Measurements from ENCODE around the gene EP300. TPM values are rescaled to one million over a fixed set of nuclear protein-coding genes. Genes with fewer than 3 reads are reported as not detected.
"Not testable (repeated sequence)": the region's sequence is repeated elsewhere in the genome, so short reads cannot be mapped to it uniquely, and the experiment has no call there.

The EP300 gene
- total RNA-seq, 1 donor from 2014 or later: 73.7 TPM

- TF ChIP-seq CTCF (IDR thresholded peaks at IDR 0.05): no peak
- no peaks in the 10 kb centered on the region for H3K9me3 ChIP-seq
- ATAC-seq: no peak
- no peak overlapping the region for H3K27ac ChIP-seq
- no peak for DNase-seq
- no peaks in the 10 kb centered on the region for H3K27me3 ChIP-seq (ENCODE audit: low read depth)
- H3K4me1 ChIP-seq: peaks cover 15% of the 10 kb centered on the region
- intact Hi-C loops (cut with DNase I): no loop called here
- no peak overlapping the region for H3K4me3 ChIP-seq
- H3K36me3 ChIP-seq: no peaks in the 10 kb centered on the region
These were observed 41.5 kb upstream of the EP300 start for GRCh38 chr22:41050883-41051282.

- Histone ChIP-seq H3K27ac (no peak overlapping the region), H3K27me3 (ENCODE audit: low read depth) (no peaks in the 10 kb centered on the region), H3K4me3 (no peak overlapping the region), H3K9me3 (no peaks in the 10 kb centered on the region), H3K36me3 (no peaks in the 10 kb centered on the region), H3K4me1 (peaks cover 9% of the 10 kb centered on the region)
- no peak for TF ChIP-seq CTCF (IDR thresholded peaks at IDR 0.05)
- intact Hi-C loops (cut with DNase I): no loop called here
- ATAC-seq (peak; percentile 29 to 40), DNase-seq (no peak)
These were observed 39.5 kb upstream of the EP300 start for GRCh38 chr22:41052661-41053490.

GRCh38 chr22:41057076-41057475, 35.3 kb upstream of the EP300 start:
- Histone ChIP-seq H3K27ac (no peak overlapping the region), H3K9me3 (no peaks in the 10 kb centered on the region), H3K36me3 (no peaks in the 10 kb centered on the region), H3K4me1 (no peaks in the 10 kb centered on the region), H3K4me3 (no peak overlapping the region), H3K27me3 (ENCODE audit: low read depth) (no peaks in the 10 kb centered on the region)
- no peak for ATAC-seq
- intact Hi-C loops (cut with DNase I): no loop called here
- DNase-seq: no peak
- no peak for TF ChIP-seq CTCF (IDR thresholded peaks at IDR 0.05)

GRCh38 chr22:41062146-41062545, 30.2 kb upstream of the EP300 start:
- DNase-seq (no peak), ATAC-seq (no peak)
- H3K27ac ChIP-seq: no peak overlapping the region
- H3K4me1 ChIP-seq: no peaks in the 10 kb centered on the region
- no peak overlapping the region for H3K4me3 ChIP-seq
- TF ChIP-seq CTCF (IDR thresholded peaks at IDR 0.05): no peak
- H3K36me3 ChIP-seq: no peaks in the 10 kb centered on the region
- H3K27me3 ChIP-seq (ENCODE audit: low read depth): no peaks in the 10 kb centered on the region
- intact Hi-C loops (cut with DNase I): no loop called here
- H3K9me3 ChIP-seq: no peaks in the 10 kb centered on the region

GRCh38 chr22:41064326-41064725, 28.1 kb upstream of the EP300 start:
- intact Hi-C loops (cut with DNase I); DNase-seq; H3K4me3 ChIP-seq; H3K27me3 ChIP-seq (ENCODE audit: low read depth); ATAC-seq; H3K4me1 ChIP-seq; H3K9me3 ChIP-seq; H3K27ac ChIP-seq; H3K36me3 ChIP-seq: not testable (repeated sequence)

- H3K27ac ChIP-seq; H3K36me3 ChIP-seq; H3K4me3 ChIP-seq; H3K4me1 ChIP-seq; H3K9me3 ChIP-seq; H3K27me3 ChIP-seq (ENCODE audit: low read depth); DNase-seq; intact Hi-C loops (cut with DNase I); ATAC-seq: not testable (repeated sequence)
These were observed 26.1 kb upstream of the EP300 start for GRCh38 chr22:41066341-41066740.

GRCh38 chr22:41067968-41068367, 24.4 kb upstream of the EP300 start:
- H3K36me3 ChIP-seq; H3K27ac ChIP-seq; intact Hi-C loops (cut with DNase I); H3K4me1 ChIP-seq; H3K27me3 ChIP-seq (ENCODE audit: low read depth); ATAC-seq; H3K9me3 ChIP-seq; H3K4me3 ChIP-seq; DNase-seq: not testable (repeated sequence)

Measured in lower lobe of right lung (tissue), 2 donors.